ENCODE results near the gene AFDN.

Gene AFDN

GRCh38 chr6:167850782-167851181, 24.1 kb downstream of the AFDN start:
- H3K4me1 ChIP-seq (ENCODE audit: insufficient read depth, low read length, poor library complexity, severe bottlenecking), result no peaks in the 10 kb centered on the region

GRCh38 chr6:167851370-167851952, 24.8 kb downstream of the AFDN start:
- no peaks in the 10 kb centered on the region for H3K27me3 ChIP-seq (ENCODE audit: insufficient read depth, low read length, poor library complexity, severe bottlenecking)
- no peaks in the 10 kb centered on the region for H3K9me2 ChIP-seq (replicated peaks; ENCODE audit: low read depth, low read length)
- TF ChIP-seq EZH2phosphoT487 (IDR thresholded peaks at IDR 0.05; ENCODE audit: borderline replicate concordance) (no peak), CTCF (conservative IDR thresholded peaks at IDR 0.05; ENCODE audit: low read length) (no peak)
- H3K36me3 ChIP-seq (ENCODE audit: insufficient read depth, low read length), result no peaks in the 10 kb centered on the region
- H3K4me2 ChIP-seq (ENCODE audit: low read depth, low read length, poor library complexity, severe bottlenecking), result no peak overlapping the region
- no peaks in the 10 kb centered on the region for H3K79me2 ChIP-seq (ENCODE audit: insufficient read depth, low read length)
- H3K4me3 ChIP-seq (ENCODE audit: low read length, poor library complexity, severe bottlenecking), result no peak overlapping the region
- H3K9ac ChIP-seq (ENCODE audit: low read depth, low read length, poor library complexity, severe bottlenecking), result no peak overlapping the region
- H3K9me3 ChIP-seq (ENCODE audit: insufficient read depth, low read depth, low read length), result 0 out of 2 replicates have a peak, but pooled peaks cover 3% of the 10 kb centered on the region
- no peaks in the 10 kb centered on the region for H3F3A ChIP-seq (ENCODE audit: low read depth)
- H4K20me1 ChIP-seq (ENCODE audit: insufficient read depth, low read length, poor library complexity, severe bottlenecking), result no peaks in the 10 kb centered on the region
- no peak overlapping the region for H2AFZ ChIP-seq (ENCODE audit: low read length)
- no peaks in the 10 kb centered on the region for H3K4me1 ChIP-seq (ENCODE audit: insufficient read depth, low read length, poor library complexity, severe bottlenecking)

More at GRCh38 chr6:167850782-167851181, 24.1 kb downstream of the AFDN start:
- no peak overlapping the region for H3K9ac ChIP-seq (ENCODE audit: low read depth, low read length, poor library complexity, severe bottlenecking)
- H3K27me3 ChIP-seq (ENCODE audit: insufficient read depth, low read length, poor library complexity, severe bottlenecking), result no peaks in the 10 kb centered on the region
- no peaks in the 10 kb centered on the region for H3K9me2 ChIP-seq (replicated peaks; ENCODE audit: low read depth, low read length)
- TF ChIP-seq CTCF (conservative IDR thresholded peaks at IDR 0.05; ENCODE audit: low read length) (no peak), EZH2phosphoT487 (IDR thresholded peaks at IDR 0.05; ENCODE audit: borderline replicate concordance) (no peak)
- no peaks in the 10 kb centered on the region for H3K79me2 ChIP-seq (ENCODE audit: insufficient read depth, low read length)
- H3K9me3 ChIP-seq (ENCODE audit: insufficient read depth, low read depth, low read length), result 0 out of 2 replicates have a peak, but pooled peaks cover 3% of the 10 kb centered on the region
- H3K4me3 ChIP-seq (ENCODE audit: low read length, poor library complexity, severe bottlenecking), result no peak overlapping the region
- no peak overlapping the region for H2AFZ ChIP-seq (ENCODE audit: low read length)
- H3K36me3 ChIP-seq (ENCODE audit: insufficient read depth, low read length), result no peaks in the 10 kb centered on the region
- no peaks in the 10 kb centered on the region for H3F3A ChIP-seq (ENCODE audit: low read depth)
- no peak overlapping the region for H3K4me2 ChIP-seq (ENCODE audit: low read depth, low read length, poor library complexity, severe bottlenecking)
- H4K20me1 ChIP-seq (ENCODE audit: insufficient read depth, low read length, poor library complexity, severe bottlenecking), result no peaks in the 10 kb centered on the region

- Histone ChIP-seq H3K9me2 (replicated peaks; ENCODE audit: low read depth, low read length) (no peaks in the 10 kb centered on the region), H3K9ac (ENCODE audit: low read depth, low read length, poor library complexity, severe bottlenecking) (no peak overlapping the region), H3K4me2 (ENCODE audit: low read depth, low read length, poor library complexity, severe bottlenecking) (no peak overlapping the region), H3K9me3 (ENCODE audit: insufficient read depth, low read depth, low read length) (peaks cover 3% of the 10 kb centered on the region; the same call in 1 of the 2 replicates), H3K4me1 (ENCODE audit: insufficient read depth, low read length, poor library complexity, severe bottlenecking) (no peaks in the 10 kb centered on the region), H2AFZ (ENCODE audit: low read length) (no peak overlapping the region), H4K20me1 (ENCODE audit: insufficient read depth, low read length, poor library complexity, severe bottlenecking) (no peaks in the 10 kb centered on the region), H3K27me3 (ENCODE audit: insufficient read depth, low read length, poor library complexity, severe bottlenecking) (no peaks in the 10 kb centered on the region), H3K79me2 (ENCODE audit: insufficient read depth, low read length) (no peaks in the 10 kb centered on the region), H3K4me3 (ENCODE audit: low read length, poor library complexity, severe bottlenecking) (no peak overlapping the region), H3K36me3 (ENCODE audit: insufficient read depth, low read length) (no peaks in the 10 kb centered on the region), H3F3A (ENCODE audit: low read depth) (no peaks in the 10 kb centered on the region)
- no peak for TF ChIP-seq CTCF (conservative IDR thresholded peaks at IDR 0.05; ENCODE audit: low read length)
- no peak for TF ChIP-seq EZH2phosphoT487 (IDR thresholded peaks at IDR 0.05; ENCODE audit: borderline replicate concordance)
Observed at GRCh38 chr6:167855825-167856425, 29.2 kb downstream of the AFDN start.
